OCI-LY3 (cell line): ENCODE data around the gene SMG7.

Source experiments
- H2AFZ ChIP-seq: fragments of 200-600, 300-600 bp; shearing (Covaris generic); 2 replicates; pipeline ENCODE4 v1.6.0; 2014; ENCODE audit warnings: antibody characterized with exemption, low read depth, low read length
- H3K27ac ChIP-seq: fragments of 200-600, 300-600 bp; sonication (generic); 2 replicates; pipeline ENCODE4 v1.5.1; 2014; ENCODE audit warnings: mild to moderate bottlenecking, low read length, moderate library complexity, mixed read lengths
- H3K27me3 ChIP-seq: fragments of 200-600, 300-600 bp; sonication (generic); 2 replicates; pipeline ENCODE4 v1.6.1; 2014; ENCODE audit warnings: low read depth, low read length, mixed read lengths
- H3K36me3 ChIP-seq: fragments of 200-600, 300-600 bp; sonication (generic); replicated peaks from 2 replicates; pipeline ENCODE3; 2014; ENCODE audit warnings: low read depth, low read length, mixed read lengths
- H3K4me1 ChIP-seq: fragments of 300-600, 200-600 bp; sonication (generic); 2 replicates; pipeline ENCODE4 v1.6.1; 2014; ENCODE audit warnings: low read length, mixed read lengths
- H3K4me2 ChIP-seq: fragments of 200-600, 300-600 bp; sonication (generic); 2 replicates; pipeline ENCODE4 v1.6.1; 2014; ENCODE audit warnings: low read length, mixed read lengths
- H3K4me3 ChIP-seq: fragments of 300-600, 200-600 bp; sonication (generic); 2 replicates; pipeline ENCODE4 v1.5.1; 2014; ENCODE audit warnings: antibody characterized with exemption, mild to moderate bottlenecking, low read length, moderate library complexity
- H3K79me2 ChIP-seq: fragments of 300-600, 200-600 bp; shearing (Covaris generic); 2 replicates; pipeline ENCODE4 v1.6.1; 2014; ENCODE audit warnings: mild to moderate bottlenecking, low read length, mixed read lengths
- H3K9ac ChIP-seq: fragments of 300-600, 200-600 bp; shearing (Covaris generic); 2 replicates; pipeline ENCODE4 v1.6.0; 2014; ENCODE audit warnings: mild to moderate bottlenecking, low read length, moderate library complexity
- H3K9me3 ChIP-seq: fragments of 200-600, 300-600 bp; shearing (Covaris generic); 2 replicates; pipeline ENCODE4 v1.6.1; 2014; ENCODE audit warnings: low read length, mixed read lengths; ENCODE audit not compliant: insufficient read depth
- H4K20me1 ChIP-seq: fragments of 200-600, 300-600 bp; sonication (generic); 2 replicates; pipeline ENCODE4 v1.6.1; 2016; ENCODE audit warnings: low read length, mixed read lengths; ENCODE audit not compliant: insufficient read depth
- CTCF ChIP-seq: fragments of 200-600, 300-600 bp; sonication (generic); IDR thresholded peaks from 2 replicates; pipeline ENCODE4 v1.5.1; 2014; ENCODE audit warnings: antibody characterized with exemption, low read length, low read depth
- EZH2phosphoT487 ChIP-seq: fragments of 200-600 bp; shearing (Covaris generic); IDR thresholded peaks from 2 replicates; pipeline ENCODE4 v1.6.1; 2018; ENCODE audit warnings: antibody characterized with exemption, mixed run types, low read depth

The SMG7 gene

DNA sequence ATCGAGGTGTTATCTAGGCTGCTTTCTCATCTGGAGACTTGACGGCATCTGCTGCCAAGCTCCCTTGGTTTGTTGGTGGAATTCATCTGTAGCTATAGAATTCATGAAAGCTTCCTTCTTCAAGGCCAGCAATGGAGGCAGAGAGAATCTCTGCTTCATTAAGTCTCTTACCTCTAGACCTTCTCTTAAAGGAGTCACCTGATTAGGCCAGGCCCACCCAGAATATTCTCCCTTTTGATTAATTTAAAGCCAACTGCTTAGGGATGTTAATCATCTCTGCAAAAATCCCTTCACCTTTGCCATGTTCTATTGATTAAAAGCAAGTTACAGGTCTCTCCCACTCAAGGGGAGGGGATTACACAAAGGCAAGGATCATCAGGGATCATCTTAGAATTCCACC, 123.2 kb downstream of the SMG7 start:
- no peak for TF ChIP-seq EZH2phosphoT487
- TF ChIP-seq CTCF: no peak
- Histone ChIP-seq H3K4me2 (no peak overlapping the region), H3K27ac (no peak overlapping the region), H3K9ac (no peak overlapping the region), H3K4me1 (peaks cover 86% of the 10 kb centered on the region), H3K36me3 (peaks cover 5% of the 10 kb centered on the region), H3K9me3 (no peaks in the 10 kb centered on the region), H2AFZ (no peak overlapping the region), H3K79me2 (peaks cover 10% of the 10 kb centered on the region), H3K4me3 (no peak overlapping the region), H4K20me1 (no peaks in the 10 kb centered on the region), H3K27me3 (no peaks in the 10 kb centered on the region)

DNA sequence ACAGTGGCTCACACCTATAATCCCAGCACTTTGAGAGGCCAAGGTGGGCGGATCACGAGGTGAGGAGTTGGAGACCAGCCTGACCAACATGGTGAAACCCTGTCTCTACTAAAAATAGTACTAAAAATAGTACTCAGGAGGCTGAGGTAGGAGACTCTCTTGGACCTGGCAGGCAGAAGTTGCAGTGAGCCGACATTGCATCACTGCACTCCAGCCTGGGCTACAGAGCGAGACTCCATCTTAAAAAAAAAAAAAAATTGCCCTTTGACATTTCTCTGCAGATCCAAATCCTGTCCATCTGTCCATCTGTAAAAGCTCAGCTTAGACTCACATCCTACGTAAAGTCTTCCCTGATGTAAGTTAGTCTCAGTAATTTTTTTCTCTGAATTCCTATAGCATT, 124.2 kb downstream of the SMG7 start:
- no peaks in the 10 kb centered on the region for H4K20me1 ChIP-seq
- peaks cover 87% of the 10 kb centered on the region for H3K4me1 ChIP-seq
- H3K27me3 ChIP-seq: no peaks in the 10 kb centered on the region
- peak overlapping the region; percentile 22; the same call in 1 of the 2 replicates for H3K27ac ChIP-seq
- H3K4me3 ChIP-seq: no peak overlapping the region
- H3K79me2 ChIP-seq: peaks cover 10% of the 10 kb centered on the region
- H2AFZ ChIP-seq: no peak overlapping the region
- no peak overlapping the region for H3K9ac ChIP-seq
- TF ChIP-seq EZH2phosphoT487: no peak
- no peak for TF ChIP-seq CTCF
- H3K36me3 ChIP-seq: peaks cover 7% of the 10 kb centered on the region
- H3K4me2 ChIP-seq: no peak overlapping the region
- no peaks in the 10 kb centered on the region for H3K9me3 ChIP-seq

DNA sequence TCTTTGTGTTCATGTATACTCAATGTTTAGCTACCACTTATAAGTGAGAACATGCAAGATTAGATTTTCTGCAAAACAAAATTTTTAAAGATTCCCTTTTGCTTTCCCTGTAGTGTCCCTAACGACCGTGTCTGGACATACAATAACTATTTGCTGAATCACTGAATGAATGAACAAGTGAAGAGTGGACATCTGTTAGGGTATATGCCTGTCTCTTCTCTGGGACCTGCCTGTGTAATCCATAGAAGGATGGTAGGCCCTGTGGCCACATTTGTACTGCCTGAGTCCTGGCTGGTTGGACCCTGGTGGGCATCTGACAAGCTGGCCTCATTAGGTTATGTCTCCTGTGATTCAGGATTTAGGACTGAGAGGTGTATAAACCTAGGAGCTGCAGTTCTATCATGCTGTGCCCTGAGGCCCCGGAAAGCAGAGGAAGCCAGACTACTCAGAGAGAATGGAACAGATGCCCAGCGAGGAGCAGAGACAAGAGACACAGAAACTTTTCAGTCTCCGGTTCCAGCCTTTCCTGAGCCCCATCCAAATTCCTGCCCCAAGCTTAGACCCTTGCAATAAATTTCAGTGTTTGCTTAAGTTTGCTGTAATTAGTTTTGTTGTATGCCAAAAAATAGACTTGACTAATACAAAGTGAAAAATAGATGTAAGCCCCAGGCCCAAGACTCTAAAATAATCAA, 125.5 kb downstream of the SMG7 start:
- Histone ChIP-seq H3K4me2 (peak overlapping the region; percentile 40), H3K27me3 (no peaks in the 10 kb centered on the region), H3K79me2 (no peaks in the 10 kb centered on the region), H4K20me1 (no peaks in the 10 kb centered on the region), H3K9me3 (no peaks in the 10 kb centered on the region), H3K4me3 (no peak overlapping the region), H3K4me1 (peaks cover 86% of the 10 kb centered on the region), H3K9ac (peak overlapping the region; percentile 56), H3K27ac (peak overlapping the region; percentile 67), H3K36me3 (peaks cover 7% of the 10 kb centered on the region), H2AFZ (peak overlapping the region; percentile 58)
- TF ChIP-seq EZH2phosphoT487 (no peak), CTCF (no peak)

- Histone ChIP-seq H3K27me3 (no peaks in the 10 kb centered on the region), H4K20me1 (no peaks in the 10 kb centered on the region), H3K4me3 (no peak overlapping the region), H3K27ac (peak overlapping the region; percentile 67), H3K79me2 (no peaks in the 10 kb centered on the region), H3K4me1 (peaks cover 86% of the 10 kb centered on the region), H2AFZ (peak overlapping the region; percentile 58), H3K9ac (peak overlapping the region; percentile 56), H3K9me3 (no peaks in the 10 kb centered on the region), H3K4me2 (peak overlapping the region; percentile 40), H3K36me3 (peaks cover 7% of the 10 kb centered on the region)
- no peak for TF ChIP-seq EZH2phosphoT487
- TF ChIP-seq CTCF: no peak
Observed at GRCh38 chr1:183598386-183598785, 126.1 kb downstream of the SMG7 start.
